GM18511 (cell line): ENCODE measurements around the gene HIGD1B.

Source experiments
- ATAC-seq: cut with Tn5 transposase; IDR thresholded peaks from one replicate; pipeline ENCODE4 v1.9.1; 2021; ENCODE audit warnings: mild to moderate bottlenecking, moderate library complexity; ENCODE audit not compliant: unreplicated experiment

HIGD1B gene

DNA sequence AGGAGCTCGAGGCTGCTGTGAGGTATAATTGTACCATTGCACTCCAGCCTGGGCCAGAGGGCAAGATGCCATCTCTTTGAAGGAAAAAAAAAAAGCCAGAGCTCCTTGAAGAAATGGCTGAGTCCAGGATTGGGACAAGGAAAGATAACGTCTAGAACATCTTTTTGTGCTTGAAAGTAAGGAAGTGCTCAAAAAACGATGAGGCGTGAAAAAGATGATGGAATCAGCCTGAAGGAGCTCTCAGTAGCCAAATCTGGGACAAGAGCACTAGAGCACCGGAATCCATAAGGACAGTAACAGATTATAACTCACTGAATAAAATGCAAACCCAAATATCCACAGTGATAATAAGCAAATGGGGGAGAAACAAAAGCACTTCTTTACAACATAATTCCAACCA lies 29.4 kb downstream of the HIGD1B start:
- no peak for ATAC-seq

DNA sequence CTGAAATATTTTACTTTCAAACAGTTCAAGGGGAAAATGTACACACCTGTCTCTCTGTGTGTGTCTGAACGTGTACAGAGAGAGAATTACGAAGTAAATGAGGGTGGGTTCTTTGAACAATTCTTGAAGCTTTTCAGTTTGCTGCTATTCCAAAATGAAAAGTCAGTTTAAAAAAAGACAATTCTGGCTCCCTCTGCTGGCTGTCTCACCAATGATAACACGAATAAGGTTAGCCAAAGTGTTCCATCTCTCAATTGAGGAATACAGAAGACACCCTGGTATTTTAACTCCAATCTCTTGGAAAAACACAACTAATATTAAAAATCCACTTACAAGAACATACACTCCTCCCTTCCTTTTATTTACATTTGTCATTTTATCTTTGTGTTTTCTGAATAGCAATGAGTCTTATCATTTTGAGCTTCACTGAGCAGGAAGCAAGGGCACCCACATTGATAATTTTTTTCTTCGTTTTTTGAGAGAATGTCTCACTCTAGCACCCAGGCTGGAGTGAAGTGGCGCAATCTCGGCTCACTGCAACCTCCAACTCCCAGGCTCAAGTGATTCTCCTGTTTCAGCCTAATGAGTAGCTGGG lies 31.0 kb downstream of the HIGD1B start:
- no peak for ATAC-seq

DNA sequence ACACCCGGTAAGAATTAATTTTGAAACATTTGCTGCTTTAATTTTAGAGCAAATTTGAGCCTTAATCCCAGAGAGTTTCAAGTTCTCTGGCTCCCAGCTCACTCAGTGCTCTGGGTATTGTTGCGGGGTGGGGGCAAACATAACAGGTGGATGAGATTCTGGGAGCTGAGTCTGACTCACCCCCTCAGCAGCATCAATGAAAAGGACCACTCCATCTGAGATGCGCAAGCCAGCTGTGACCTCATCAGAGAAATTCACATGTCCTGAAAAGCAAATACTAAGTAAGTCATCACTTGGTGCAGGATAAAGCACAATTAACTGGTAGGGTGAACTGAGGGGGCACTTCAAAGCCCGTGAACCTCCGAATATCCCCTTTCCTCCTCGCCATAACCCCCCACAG lies 31.7 kb downstream of the HIGD1B start:
- no peak for ATAC-seq

DNA sequence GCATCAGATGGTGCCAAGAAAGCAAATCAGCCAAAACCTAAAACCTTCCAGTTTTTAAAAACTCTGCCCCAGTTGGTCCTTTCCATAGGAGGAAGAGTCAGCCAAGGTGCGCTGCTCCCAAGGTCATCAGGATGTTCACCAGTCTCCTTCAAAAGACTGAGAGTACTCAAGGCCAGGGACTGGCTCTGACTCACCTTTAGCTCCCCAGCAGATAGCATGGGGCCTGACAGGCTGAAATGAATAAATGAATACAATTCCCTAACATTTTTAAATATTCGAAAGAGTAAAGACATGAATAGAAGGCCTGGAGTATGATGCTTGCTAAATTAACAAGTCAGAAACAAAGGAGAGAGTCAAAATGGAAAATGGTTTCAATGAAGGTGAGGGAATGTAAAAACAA lies 32.4 kb downstream of the HIGD1B start:
- no peak for ATAC-seq

DNA sequence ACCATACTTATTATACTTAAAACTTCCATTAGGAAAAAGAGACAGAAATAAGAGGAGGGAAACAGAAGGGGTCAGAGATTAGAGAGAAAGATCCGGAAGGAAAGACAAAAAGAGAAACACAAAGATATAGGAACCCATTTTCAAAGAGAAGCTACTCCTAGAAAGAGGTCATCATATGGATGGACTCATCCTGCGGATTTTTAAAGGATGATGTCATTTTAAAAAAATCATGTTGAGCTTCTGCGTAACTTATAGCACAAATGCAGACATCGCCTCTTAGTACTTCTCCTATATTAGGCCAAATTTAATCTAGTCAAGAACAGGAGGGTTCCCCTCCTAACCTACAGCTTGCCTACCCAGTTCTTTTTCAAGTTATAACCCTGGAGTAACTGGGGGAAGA lies 33.5 kb downstream of the HIGD1B start:
- ATAC-seq: no peak

DNA sequence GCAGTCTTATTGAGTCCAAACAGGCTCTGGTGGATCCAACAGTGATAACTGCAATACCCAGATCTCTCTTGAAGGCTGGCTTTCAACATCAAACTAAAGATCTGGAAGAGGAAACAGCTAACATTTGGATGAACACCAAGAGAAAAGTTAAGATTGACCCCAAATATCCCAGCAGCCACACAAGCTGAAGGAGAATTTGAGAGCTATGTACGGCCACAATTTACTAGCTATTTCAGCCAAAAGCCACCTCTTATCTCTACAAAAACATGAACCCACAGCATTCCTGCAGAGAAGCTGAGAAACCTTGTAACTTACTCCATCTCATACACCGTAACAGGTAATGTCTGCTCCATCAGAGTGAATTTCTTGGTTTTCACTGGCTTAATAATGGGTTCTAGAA lies 37.3 kb downstream of the HIGD1B start:
- no peak for ATAC-seq

DNA sequence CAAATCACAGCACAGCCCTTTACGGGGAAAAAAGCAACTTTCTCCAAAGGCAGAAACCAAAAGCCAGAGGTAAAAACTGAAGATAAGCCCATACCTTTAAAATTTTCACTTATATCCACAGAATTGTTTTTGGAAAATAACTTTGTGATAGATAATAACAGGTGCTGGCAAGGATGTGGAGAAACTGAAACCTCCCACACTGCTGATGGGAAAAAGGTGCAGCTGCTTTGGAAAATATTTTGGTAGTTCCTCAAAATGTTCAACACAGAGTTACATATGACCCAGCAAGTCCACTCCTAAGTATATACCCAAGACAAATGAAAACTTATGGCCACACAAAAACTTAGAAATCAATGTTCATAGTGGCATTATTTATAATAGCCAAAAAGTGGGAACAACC lies 39.3 kb downstream of the HIGD1B start:
- no peak for ATAC-seq

DNA sequence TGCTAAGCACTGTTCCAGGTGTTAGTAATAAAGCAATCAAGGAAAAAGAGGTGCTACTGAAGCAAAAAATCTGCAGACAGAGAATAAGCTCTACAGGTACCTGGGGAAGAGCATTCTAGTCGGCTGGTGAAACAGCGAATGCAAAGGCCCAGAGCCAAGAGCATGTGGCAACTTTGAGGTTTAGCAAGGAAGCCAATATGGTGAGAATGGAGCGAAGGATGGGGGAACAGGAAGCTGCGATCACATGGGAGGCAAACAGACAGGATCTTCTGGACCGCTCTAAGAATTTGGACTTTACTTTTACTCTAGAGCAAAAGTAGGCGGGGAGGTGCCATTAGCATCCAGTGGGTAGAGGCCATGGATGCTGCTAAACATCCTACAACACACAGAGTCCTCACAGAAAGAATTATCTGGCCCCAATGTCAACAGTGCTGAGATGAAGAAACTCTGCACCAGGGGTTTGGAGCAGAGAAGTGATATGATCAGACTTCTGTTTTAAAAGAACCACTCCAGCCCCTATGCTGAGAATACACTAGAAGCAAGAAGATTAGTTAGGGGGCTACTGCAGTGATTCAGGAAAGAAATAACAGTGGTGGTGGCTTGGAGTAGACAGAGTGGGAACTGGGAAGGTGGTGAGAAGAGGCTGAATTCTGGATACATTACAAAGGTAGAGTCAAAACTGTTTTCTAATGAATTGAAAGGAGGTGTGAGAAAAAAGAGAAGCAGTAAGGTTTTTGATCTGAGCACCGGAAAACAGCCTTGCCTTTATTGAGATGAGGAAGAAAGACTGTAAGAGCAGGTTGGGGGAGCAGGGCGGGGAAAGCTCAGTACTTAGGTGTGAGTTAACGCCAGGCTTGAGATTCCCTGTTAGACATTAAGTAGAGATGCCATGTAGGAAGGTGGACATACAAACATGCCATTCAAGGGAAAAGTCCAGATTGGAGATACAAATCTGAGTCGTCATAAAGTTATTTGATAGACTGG lies 40.6 kb downstream of the HIGD1B start:
- ATAC-seq: no peak

DNA sequence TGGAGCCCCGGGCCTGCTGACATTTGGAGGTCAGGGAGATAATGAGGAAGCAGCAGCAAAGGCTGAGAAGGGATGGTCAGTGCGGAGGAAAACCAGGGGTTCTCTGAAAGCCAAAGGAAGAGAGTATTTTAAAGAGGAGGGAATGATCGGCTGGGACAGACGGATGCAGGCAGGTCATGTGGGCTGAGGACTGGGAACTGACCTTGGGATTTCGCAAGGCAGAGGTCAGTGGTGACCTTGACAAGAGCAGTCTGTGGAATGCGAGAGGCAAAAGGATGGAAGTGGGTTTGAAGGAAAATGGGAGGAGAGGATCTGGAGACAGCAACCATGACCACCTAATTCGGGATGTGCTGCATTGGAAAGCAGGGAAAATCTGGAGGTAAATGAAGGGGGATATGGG lies 41.3 kb downstream of the HIGD1B start:
- ATAC-seq: no peak

DNA sequence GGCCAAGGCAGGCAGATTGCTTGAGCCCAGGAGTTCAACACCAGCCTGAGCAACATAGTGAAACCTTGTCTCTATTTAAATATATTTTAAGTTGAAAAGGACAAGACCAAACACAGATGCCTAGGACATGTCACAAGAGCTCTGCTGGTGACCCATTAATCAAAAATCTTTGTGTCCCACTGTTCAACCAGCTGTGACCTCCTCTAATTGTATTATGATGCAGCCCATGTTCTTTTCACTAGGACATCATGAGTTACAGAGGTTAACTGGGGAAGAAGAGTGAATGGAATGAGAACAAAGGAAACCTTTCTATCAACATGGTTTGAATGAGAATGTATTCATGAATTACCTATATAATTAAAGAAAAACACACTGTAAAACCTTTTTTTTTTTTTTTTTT lies 44.6 kb downstream of the HIGD1B start:
- no peak for ATAC-seq

DNA sequence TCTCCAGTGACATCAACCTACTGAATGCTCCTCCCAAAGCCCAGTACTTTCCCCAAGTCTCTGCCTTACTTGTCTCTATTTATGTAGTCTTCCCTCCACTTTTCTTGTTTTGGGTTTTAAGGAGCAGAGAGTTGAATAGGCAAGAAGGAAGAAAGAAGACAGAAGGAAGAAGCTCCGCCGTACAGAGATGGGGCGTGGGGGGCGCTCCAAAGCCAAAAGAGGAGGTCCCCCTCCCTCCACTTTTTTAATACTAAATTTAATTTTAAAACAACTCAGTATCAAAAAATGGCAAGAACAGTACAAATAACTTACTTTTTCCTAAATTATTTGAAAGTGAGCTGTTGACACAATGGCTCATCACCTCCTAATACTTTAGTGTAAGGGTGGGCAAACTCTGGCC lies 47.0 kb downstream of the HIGD1B start:
- no peak for ATAC-seq

DNA sequence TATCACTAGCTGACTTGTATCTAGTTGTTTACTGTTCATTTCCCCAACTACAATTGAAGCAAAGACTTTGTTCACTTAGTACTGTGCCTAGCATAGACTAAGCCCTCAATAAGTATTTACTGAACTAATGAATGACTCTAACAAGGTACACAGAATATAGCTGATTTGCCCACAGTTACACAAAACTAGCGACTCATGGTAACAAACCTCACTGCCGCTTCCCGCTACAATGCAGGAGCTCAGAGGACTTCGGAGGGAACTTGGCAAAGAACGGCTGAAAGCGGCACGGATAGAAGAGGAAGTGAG lies 51.0 kb downstream of the HIGD1B start:
- ATAC-seq: no peak

DNA sequence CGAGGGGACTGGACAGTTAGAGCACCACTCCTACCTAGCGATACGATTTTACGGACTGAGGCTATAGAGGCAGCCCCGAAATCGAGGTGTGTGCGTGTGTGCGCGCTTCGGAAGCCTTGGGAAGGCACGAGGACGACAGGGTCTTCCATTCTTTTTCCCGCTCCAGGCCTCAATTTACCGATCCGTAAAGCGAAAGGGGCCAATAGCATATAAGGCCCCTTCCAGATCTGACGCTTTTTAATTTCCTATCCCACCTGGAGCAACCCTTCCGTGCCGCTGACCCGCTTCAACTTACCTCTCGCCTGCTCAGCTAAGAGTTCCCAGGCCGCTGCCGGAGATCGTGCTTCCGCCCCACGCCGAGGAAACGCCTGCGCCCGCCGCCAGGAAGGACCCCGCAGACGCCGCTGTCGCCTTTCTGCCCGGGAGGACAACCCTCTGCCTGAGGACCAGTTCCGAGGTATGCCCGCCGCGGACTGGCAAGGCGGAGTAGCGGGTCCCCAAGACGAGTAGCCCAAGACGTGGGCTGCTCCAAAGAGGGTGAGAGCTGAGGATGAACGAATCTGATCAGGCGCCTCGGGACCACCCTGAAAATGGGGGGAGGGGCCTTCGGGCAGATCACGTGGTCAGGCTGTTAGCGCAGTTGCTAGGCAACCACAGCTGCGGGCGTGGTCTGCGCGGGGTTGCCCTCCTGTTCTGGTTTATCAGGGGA lies 51.5 kb downstream of the HIGD1B start, which contains the start of gene EFTUD2:
Gene EFTUD2 (minus strand): TSS at position 372 of the 709 bp plus-strand sequence. CDS start 4,924 bp downstream, outside the sequence.
- peak; percentile 72 for ATAC-seq
